Cardiac fibroblast (primary cell): ENCODE measurements around the gene UBE2D2.

Experiments used
- DNase-seq, 2 donors: peaks; one replicate each; pipeline versions ENCODE4 v3.0.0 to v3.0.0-alpha.2; 2010; ENCODE audit warnings: low read depth in 2 of 2
- H3K4me3 ChIP-seq, 2 donors: replicated peaks in 1 of 2; 1 replicate in 1 of 2; 2 replicates in 1 of 2; pipeline ENCODE4 v1.5.1; 2011; ENCODE audit warnings: low read depth in 2 of 2, low read length in 2 of 2, mild to moderate bottlenecking in 2 of 2, moderate library complexity in 1 of 2
- TF ChIP-seq, protein P1 (sequence below): IDR thresholded peaks from one replicate; pipeline ENCODE4 v1.5.1; 2011; ENCODE audit warnings: low read depth, mild to moderate bottlenecking, low read length, inconsistent platforms

The UBE2D2 gene

DNA sequence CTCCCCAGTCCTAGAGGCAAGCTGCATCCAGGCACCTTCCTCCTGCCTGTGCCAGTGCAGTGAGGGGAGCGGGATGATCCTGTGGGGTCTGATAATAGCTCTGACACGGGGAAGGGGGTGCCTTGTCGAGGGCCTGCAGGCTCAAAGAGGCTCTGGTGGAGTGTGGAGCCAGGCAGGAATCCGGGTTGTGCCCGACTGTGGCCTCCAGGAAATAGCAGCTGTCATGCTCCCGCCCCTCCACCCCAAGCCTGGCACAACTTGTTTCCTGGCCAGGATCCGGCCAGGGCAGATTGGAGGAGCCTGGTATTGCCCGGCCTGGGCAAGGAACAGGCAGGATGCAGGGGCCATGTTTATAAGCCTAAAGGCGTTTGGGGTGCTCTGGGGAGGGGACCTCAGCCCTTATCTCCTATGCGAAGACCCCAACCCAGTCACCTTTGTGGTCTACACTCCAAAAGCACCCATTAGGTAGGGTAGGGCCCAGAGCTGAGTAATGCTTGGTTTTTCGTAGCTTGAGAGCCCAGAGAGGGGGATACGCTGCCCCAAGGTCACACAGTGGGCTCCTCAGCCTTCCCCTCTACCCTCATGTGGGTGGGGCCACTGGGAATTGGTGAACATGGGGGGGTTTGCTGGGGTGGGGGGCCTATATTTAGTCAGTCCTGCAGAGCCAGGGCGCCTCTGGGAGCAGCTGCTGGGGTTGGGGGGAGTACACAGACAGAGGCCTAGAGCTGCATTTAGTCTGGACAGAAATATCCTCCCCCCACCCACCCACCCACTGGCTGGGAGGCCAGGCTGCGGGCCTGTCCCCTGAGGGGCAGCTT lies 99.2 kb downstream of the UBE2D2 start:
- TF ChIP-seq, protein P1, sequence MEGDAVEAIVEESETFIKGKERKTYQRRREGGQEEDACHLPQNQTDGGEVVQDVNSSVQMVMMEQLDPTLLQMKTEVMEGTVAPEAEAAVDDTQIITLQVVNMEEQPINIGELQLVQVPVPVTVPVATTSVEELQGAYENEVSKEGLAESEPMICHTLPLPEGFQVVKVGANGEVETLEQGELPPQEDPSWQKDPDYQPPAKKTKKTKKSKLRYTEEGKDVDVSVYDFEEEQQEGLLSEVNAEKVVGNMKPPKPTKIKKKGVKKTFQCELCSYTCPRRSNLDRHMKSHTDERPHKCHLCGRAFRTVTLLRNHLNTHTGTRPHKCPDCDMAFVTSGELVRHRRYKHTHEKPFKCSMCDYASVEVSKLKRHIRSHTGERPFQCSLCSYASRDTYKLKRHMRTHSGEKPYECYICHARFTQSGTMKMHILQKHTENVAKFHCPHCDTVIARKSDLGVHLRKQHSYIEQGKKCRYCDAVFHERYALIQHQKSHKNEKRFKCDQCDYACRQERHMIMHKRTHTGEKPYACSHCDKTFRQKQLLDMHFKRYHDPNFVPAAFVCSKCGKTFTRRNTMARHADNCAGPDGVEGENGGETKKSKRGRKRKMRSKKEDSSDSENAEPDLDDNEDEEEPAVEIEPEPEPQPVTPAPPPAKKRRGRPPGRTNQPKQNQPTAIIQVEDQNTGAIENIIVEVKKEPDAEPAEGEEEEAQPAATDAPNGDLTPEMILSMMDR: no peak
- peak overlapping the region; percentile 19 to 43 for H3K4me3 ChIP-seq
- peak; percentile 27 to 58 for DNase-seq

DNA sequence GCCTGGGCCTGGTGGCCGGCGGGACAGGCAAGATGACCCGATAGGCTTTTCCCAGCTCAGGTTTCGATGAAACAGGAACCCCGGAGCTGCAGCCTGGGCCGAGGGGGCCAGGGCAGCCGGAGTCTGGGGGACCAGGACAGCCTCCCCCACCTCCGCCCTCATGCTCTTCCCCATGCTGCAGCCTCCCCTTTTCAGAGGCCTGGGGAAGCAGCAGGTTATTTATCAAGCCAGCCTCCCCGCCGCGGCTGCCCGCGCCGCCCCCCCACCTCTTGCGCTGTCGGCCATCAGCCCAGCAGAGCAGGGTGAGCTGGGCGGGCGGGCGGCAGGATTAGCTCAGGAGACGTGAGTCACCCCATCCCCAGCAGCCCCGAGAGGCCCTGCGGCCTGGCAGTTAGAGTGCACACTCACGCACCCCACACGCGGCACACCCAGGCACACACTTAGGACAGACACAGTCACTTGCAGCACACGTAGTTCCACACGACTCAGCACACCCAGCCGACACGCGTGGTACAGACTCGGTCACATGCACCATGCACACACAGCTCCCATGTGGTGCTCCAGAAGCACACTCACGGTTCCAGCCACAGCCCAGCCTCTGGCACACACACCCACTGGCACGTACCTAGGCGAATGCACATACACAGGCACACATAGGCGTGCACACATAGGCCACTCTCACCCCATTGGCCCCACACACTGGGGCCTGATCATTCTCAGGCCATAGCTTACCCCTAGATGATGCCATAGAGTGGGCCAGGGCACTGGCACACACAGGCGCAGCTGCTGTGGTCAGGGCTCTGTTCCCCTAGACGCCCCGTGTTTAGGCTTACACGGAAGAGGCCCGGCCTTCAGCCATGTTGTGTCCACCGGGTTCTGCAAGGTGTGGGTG lies 100.0 kb downstream of the UBE2D2 start:
- peak; percentile 91 to 93 for DNase-seq
- peak overlapping the region in 1 of 2 donors; percentile 32 for H3K4me3 ChIP-seq
- TF ChIP-seq, protein P1: no peak

DNA sequence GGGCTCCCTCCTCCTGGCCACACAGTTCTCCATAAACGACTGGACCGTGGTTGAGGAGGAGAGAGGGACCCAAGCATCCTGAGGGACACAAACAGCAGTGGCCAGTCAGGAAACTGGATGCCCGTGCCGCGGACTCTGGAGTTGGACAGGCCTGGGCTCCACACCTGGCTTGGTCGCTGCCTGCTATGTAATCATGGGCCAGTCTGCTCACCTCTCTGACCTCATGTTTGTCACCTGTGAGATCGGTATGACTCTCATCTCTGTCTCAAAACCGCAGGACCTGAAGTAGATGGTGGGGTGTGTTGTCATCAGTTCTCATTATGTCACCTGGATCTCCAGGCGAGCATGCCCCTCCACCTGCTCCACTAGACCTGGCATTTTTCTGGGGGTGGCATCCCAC lies 101.5 kb downstream of the UBE2D2 start:
- DNase-seq: no peak
- TF ChIP-seq, protein P1: no peak
- H3K4me3 ChIP-seq: no peak overlapping the region

- no peak overlapping the region for H3K4me3 ChIP-seq
- TF ChIP-seq, protein P1: no peak
- no peak for DNase-seq
Observed at GRCh38 chr5:139663207-139664085, 102.3 kb downstream of the UBE2D2 start.

DNA sequence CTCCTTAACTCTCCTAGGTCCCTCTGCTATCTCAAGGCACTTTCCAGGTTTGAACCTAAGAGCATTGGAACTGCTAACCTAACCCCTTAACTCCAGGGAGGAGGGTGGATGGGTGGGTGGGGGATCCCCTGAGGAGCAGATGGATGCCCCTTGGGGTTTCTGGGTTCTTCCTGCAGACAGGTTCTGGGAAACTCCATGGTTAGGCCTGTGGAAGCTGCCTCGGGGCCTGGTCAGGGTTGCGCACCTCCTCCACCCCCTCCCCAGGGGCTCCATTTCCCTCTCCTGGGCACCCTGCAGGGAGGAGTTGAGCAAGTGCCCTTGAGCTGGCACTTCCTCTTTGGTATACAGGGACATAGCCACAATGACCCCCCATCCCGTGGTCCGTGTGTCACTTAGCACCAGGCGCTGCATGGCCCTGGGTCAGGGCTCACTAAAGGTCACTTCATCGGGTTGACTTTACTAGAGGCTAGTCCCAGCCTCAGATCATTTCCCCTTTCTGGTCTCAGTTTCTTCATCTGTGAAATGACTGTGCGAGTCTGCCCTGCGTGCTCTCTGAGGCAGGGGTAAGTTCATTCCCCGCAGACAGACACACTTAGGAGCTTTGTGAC lies 103.1 kb downstream of the UBE2D2 start:
- TF ChIP-seq, protein P1: no peak
- no peak overlapping the region for H3K4me3 ChIP-seq
- no peak for DNase-seq
